NT2/D1 (cell line): Measurements from ENCODE around the gene ECM2.

Experiments used
- SUZ12 ChIP-seq: IDR thresholded peaks from 2 replicates; pipeline ENCODE4 v1.6.1; 2011; ENCODE audit not compliant: insufficient read length, insufficient read depth; ENCODE audit errors: extremely low read depth
- YY1 ChIP-seq: IDR thresholded peaks from 2 replicates; pipeline ENCODE4 v1.6.1; 2011; ENCODE audit not compliant: insufficient read length, insufficient read depth
- ZNF274 ChIP-seq: IDR thresholded peaks from 2 replicates; pipeline ENCODE4 v1.6.1; 2011; ENCODE audit warnings: mild to moderate bottlenecking, low read depth, low read length

DNA sequence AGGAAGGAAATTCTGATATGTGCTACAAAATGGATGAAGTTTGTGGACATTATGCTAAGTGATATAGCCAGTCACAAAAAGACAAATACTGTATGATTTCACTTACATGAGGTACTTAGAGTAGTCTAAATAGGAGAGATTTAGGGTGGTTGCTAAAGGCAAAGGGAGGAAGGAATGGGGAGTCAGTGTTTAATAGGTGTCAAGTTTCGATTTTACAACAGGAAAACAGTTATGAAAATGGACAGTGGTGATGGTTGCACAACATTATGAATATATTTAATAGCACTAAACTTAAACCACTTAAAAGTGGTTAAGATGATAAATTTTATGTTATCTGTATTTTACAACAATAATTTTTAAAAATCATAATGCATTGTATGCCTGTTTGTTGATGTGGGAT, 40.4 kb upstream of the ECM2 start:
- TF ChIP-seq YY1 (no peak), ZNF274 (no peak), SUZ12 (no peak)
